HUES64 (cell line): ENCODE results near the gene IQCH.

ENCODE experiments used
- H3K27ac ChIP-seq: 2 replicates; pipeline ENCODE4 v1.7.0; 2013; ENCODE audit warnings: low read depth, low read length, inconsistent platforms
- H3K27me3 ChIP-seq: 2 replicates; pipeline ENCODE4 v1.6.1; 2013; ENCODE audit warnings: mild to moderate bottlenecking, low read length; ENCODE audit not compliant: insufficient read depth
- H3K36me3 ChIP-seq: 2 replicates; pipeline ENCODE4 v1.6.1; 2013; ENCODE audit warnings: mild to moderate bottlenecking, low read length; ENCODE audit not compliant: insufficient read depth
- H3K4me1 ChIP-seq: 2 replicates; pipeline ENCODE4 v1.6.1; 2013; ENCODE audit warnings: mild to moderate bottlenecking, low read length, moderate library complexity; ENCODE audit not compliant: insufficient read depth
- H3K4me3 ChIP-seq: 2 replicates; pipeline ENCODE4 v1.5.1; 2013; ENCODE audit warnings: mild to moderate bottlenecking, low read length, moderate library complexity
- H3K9ac ChIP-seq: 2 replicates; pipeline ENCODE4 v1.6.1; 2013; ENCODE audit warnings: mild to moderate bottlenecking, low read depth, low read length
- H3K9me3 ChIP-seq: 2 replicates; pipeline ENCODE4 v1.6.1; 2013; ENCODE audit warnings: low read depth, low read length; ENCODE audit not compliant: insufficient read depth
- WGBS: fragments of 150-250, 120-280 bp; methylation state at CpG from one replicate; pipeline ENCODE4 v1.1.7; 2013; ENCODE audit warnings: missing lambda C conversion rate; 5-methylcytosine and 5-hydroxymethylcytosine counted together

IQCH gene

GRCh38 chr15:67303490-67304363 lies 49.1 kb downstream of the IQCH start:
- Histone ChIP-seq H3K9me3 (no peaks in the 10 kb centered on the region), H3K9ac (no peak overlapping the region), H3K36me3 (no peaks in the 10 kb centered on the region), H3K4me1 (peaks cover 8% of the 10 kb centered on the region; the same call in 1 of the 2 replicates), H3K27ac (no peak overlapping the region), H3K4me3 (no peak overlapping the region), H3K27me3 (no peaks in the 10 kb centered on the region)
- WGBS, result 71% methylated on average over 4 of the region's 4 CpGs

- H3K27me3 ChIP-seq, result no peaks in the 10 kb centered on the region
Observed at GRCh38 chr15:67304778-67305177, 50.2 kb downstream of the IQCH start.

GRCh38 chr15:67305506-67305905 lies 50.9 kb downstream of the IQCH start:
- peaks cover 8% of the 10 kb centered on the region; the same call in 1 of the 2 replicates for H3K4me1 ChIP-seq
- no peak overlapping the region for H3K4me3 ChIP-seq
- no peaks in the 10 kb centered on the region for H3K9me3 ChIP-seq
- WGBS, result 19% methylated on average over 1 of the region's 1 CpG
- no peaks in the 10 kb centered on the region for H3K36me3 ChIP-seq
- H3K9ac ChIP-seq, result no peak overlapping the region
- H3K27me3 ChIP-seq, result no peaks in the 10 kb centered on the region
- no peak overlapping the region for H3K27ac ChIP-seq

More at GRCh38 chr15:67304778-67305177, 50.2 kb downstream of the IQCH start:
- no peak overlapping the region for H3K27ac ChIP-seq
- no peaks in the 10 kb centered on the region for H3K36me3 ChIP-seq
- H3K4me1 ChIP-seq, result peaks cover 8% of the 10 kb centered on the region; the same call in 1 of the 2 replicates
- H3K9ac ChIP-seq, result no peak overlapping the region
- no peak overlapping the region for H3K4me3 ChIP-seq
- H3K9me3 ChIP-seq, result no peaks in the 10 kb centered on the region

- Histone ChIP-seq H3K9me3 (no peaks in the 10 kb centered on the region), H3K27ac (no peak overlapping the region), H3K9ac (no peak overlapping the region), H3K4me3 (no peak overlapping the region), H3K4me1 (peaks cover 8% of the 10 kb centered on the region; the same call in 1 of the 2 replicates), H3K36me3 (no peaks in the 10 kb centered on the region), H3K27me3 (no peaks in the 10 kb centered on the region)
- 100% methylated on average over 1 of the region's 1 CpG for WGBS
Observed at GRCh38 chr15:67307156-67307555, 52.6 kb downstream of the IQCH start.

GRCh38 chr15:67307889-67308597 lies 53.5 kb downstream of the IQCH start:
- 60% methylated on average over 4 of the region's 4 CpGs for WGBS
- Histone ChIP-seq H3K9me3 (no peaks in the 10 kb centered on the region), H3K27me3 (no peaks in the 10 kb centered on the region), H3K4me3 (no peak overlapping the region), H3K9ac (no peak overlapping the region), H3K27ac (no peak overlapping the region), H3K36me3 (no peaks in the 10 kb centered on the region), H3K4me1 (peaks cover 8% of the 10 kb centered on the region; the same call in 1 of the 2 replicates)

GRCh38 chr15:67311731-67312130 lies 57.1 kb downstream of the IQCH start:
- H3K27me3 ChIP-seq, result no peaks in the 10 kb centered on the region
- H3K4me1 ChIP-seq, result peaks cover 8% of the 10 kb centered on the region; the same call in 1 of the 2 replicates
- no peak overlapping the region for H3K4me3 ChIP-seq
- H3K9ac ChIP-seq, result no peak overlapping the region
- H3K36me3 ChIP-seq, result no peaks in the 10 kb centered on the region
- 100% methylated on average over 1 of the region's 1 CpG for WGBS
- H3K27ac ChIP-seq, result no peak overlapping the region
- H3K9me3 ChIP-seq, result no peaks in the 10 kb centered on the region

GRCh38 chr15:67319961-67320360 lies 65.4 kb downstream of the IQCH start:
- H3K27ac ChIP-seq, result no peak overlapping the region

GRCh38 chr15:67321352-67321751 lies 66.8 kb downstream of the IQCH start:
- H3K36me3 ChIP-seq, result no peaks in the 10 kb centered on the region
- H3K9ac ChIP-seq, result no peak overlapping the region
- H3K9me3 ChIP-seq, result peaks cover 10% of the 10 kb centered on the region
- H3K4me1 ChIP-seq, result peaks cover 7% of the 10 kb centered on the region
- no peaks in the 10 kb centered on the region for H3K27me3 ChIP-seq
- no peak overlapping the region for H3K4me3 ChIP-seq
- H3K27ac ChIP-seq, result no peak overlapping the region

More at GRCh38 chr15:67319961-67320360, 65.4 kb downstream of the IQCH start:
- Histone ChIP-seq H3K4me3 (no peak overlapping the region), H3K9me3 (peaks cover 10% of the 10 kb centered on the region), H3K36me3 (no peaks in the 10 kb centered on the region), H3K4me1 (peaks cover 5% of the 10 kb centered on the region), H3K27me3 (no peaks in the 10 kb centered on the region), H3K9ac (no peak overlapping the region)
- 93% methylated on average over 3 of the region's 3 CpGs for WGBS

- H3K4me3 ChIP-seq, result no peak overlapping the region
- 95% methylated on average over 4 of the region's 4 CpGs for WGBS
- peaks cover 7% of the 10 kb centered on the region for H3K4me1 ChIP-seq
- no peak overlapping the region for H3K9ac ChIP-seq
- H3K27ac ChIP-seq, result no peak overlapping the region
- H3K9me3 ChIP-seq, result peaks cover 19% of the 10 kb centered on the region
- no peaks in the 10 kb centered on the region for H3K36me3 ChIP-seq
- H3K27me3 ChIP-seq, result no peaks in the 10 kb centered on the region
Observed at GRCh38 chr15:67322481-67322880, 67.9 kb downstream of the IQCH start.

- H3K36me3 ChIP-seq, result no peaks in the 10 kb centered on the region
- no peak overlapping the region for H3K27ac ChIP-seq
- WGBS, result 95% methylated on average over 1 of the region's 1 CpG
- no peak overlapping the region for H3K4me3 ChIP-seq
- peaks cover 7% of the 10 kb centered on the region for H3K4me1 ChIP-seq
- H3K9ac ChIP-seq, result no peak overlapping the region
- H3K9me3 ChIP-seq, result peaks cover 20% of the 10 kb centered on the region
- no peaks in the 10 kb centered on the region for H3K27me3 ChIP-seq
Observed at GRCh38 chr15:67327312-67327711, 72.7 kb downstream of the IQCH start.

- Histone ChIP-seq H3K27ac (no peak overlapping the region), H3K4me1 (peaks cover 7% of the 10 kb centered on the region), H3K36me3 (no peaks in the 10 kb centered on the region), H3K4me3 (no peak overlapping the region), H3K27me3 (no peaks in the 10 kb centered on the region), H3K9ac (no peak overlapping the region), H3K9me3 (peaks cover 16% of the 10 kb centered on the region)
Observed at GRCh38 chr15:67327737-67328136, 73.2 kb downstream of the IQCH start.
